A549 (cell line): ENCODE results near the gene SYNGR2.

ENCODE experiments used
- CEBPB ChIP-seq, 2 experiments: fragments of >200 bp in 1 of 2; sonication (Bioruptor Twin) in 1 of 2; formaldehyde crosslinking in 1 of 2; IDR thresholded peaks; 2 replicates each; pipeline ENCODE4 v1.6.1; 2012 to 2016
- CHD2 ChIP-seq: fragments of 150-350 bp; IDR thresholded peaks from 2 replicates; pipeline ENCODE4 v1.6.1; 2014; ENCODE audit warnings: low read length; ENCODE audit not compliant: partially characterized antibody
- CTCF ChIP-seq: fragments of >200 bp; sonication (Bioruptor Twin); formaldehyde crosslinking; IDR thresholded peaks from 3 replicates; pipeline ENCODE4 v1.5.1; 2016
- EP300 ChIP-seq, 2 experiments: fragments of >200 bp; sonication (Bioruptor Twin); formaldehyde crosslinking; IDR thresholded peaks; 2 replicates in 1 of 2; 3 replicates in 1 of 2; pipeline ENCODE4 v1.6.1; 2016 to 2017
- KDM1A ChIP-seq: fragments of 200-600 bp; sonication (generic); IDR thresholded peaks from 2 replicates; pipeline ENCODE4 v1.6.1; 2016; ENCODE audit warnings: low read depth, mild to moderate bottlenecking
- MYC ChIP-seq: IDR thresholded peaks from 2 replicates; pipeline ENCODE4 v1.6.1; 2012; ENCODE audit warnings: mild to moderate bottlenecking, inconsistent platforms, low read length, improper control_type of control experiment, borderline replicate concordance
- NR3C1 ChIP-seq: fragments of >200 bp; sonication (Bioruptor Twin); formaldehyde crosslinking; IDR thresholded peaks from 3 replicates; pipeline ENCODE4 v1.6.1; 2017
- PHF8 ChIP-seq: fragments of 200-600 bp; sonication (generic); IDR thresholded peaks from 2 replicates; pipeline ENCODE4 v1.6.1; 2016; ENCODE audit warnings: low read depth, mild to moderate bottlenecking, antibody characterized with exemption, moderate library complexity, borderline replicate concordance
- POLR2A ChIP-seq: IDR thresholded peaks from 2 replicates; pipeline ENCODE4 v1.6.1; 2012; ENCODE audit warnings: mild to moderate bottlenecking, low read length
- RAD21 ChIP-seq, 2 experiments: fragments of >200 bp in 1 of 2; sonication (Bioruptor Twin) in 1 of 2; formaldehyde crosslinking in 1 of 2; IDR thresholded peaks in 1 of 2; conservative IDR thresholded peaks in 1 of 2; 2 replicates in 1 of 2; 3 replicates in 1 of 2; pipeline ENCODE4 v1.6.1; 2012 to 2018; ENCODE audit warnings: inconsistent platforms in 1 of 2
- RCOR1 ChIP-seq: fragments of 150-350 bp; IDR thresholded peaks from 2 replicates; pipeline ENCODE4 v1.6.1; 2014; ENCODE audit warnings: antibody characterized with exemption, low read length, low read depth
- SREBF2 ChIP-seq: fragments of 450-650 bp; IDR thresholded peaks from 2 replicates; pipeline ENCODE4 v1.6.1; 2014; ENCODE audit warnings: mild to moderate bottlenecking, moderate library complexity
- ZNF302 ChIP-seq: fragments of 250-450 bp; sonication (Bioruptor Pico); IDR thresholded peaks from 2 replicates; pipeline ENCODE4 v1.9.0; 2021; ENCODE audit warnings: inconsistent platforms, mild to moderate bottlenecking, moderate library complexity

- TF ChIP-seq CTCF (no peak), CHD2 (no peak), SREBF2 (no peak), RCOR1 (no peak), EP300 (IDR thresholded peaks at IDR 0.05) (no peak), RAD21 (conservative IDR thresholded peaks at IDR 0.05 in 1 of 2, IDR thresholded peaks at IDR 0.05 in 1 of 2) (no peak), NR3C1 (no peak), POLR2A (no peak), CEBPB (IDR thresholded peaks at IDR 0.05) (no peak), KDM1A (no peak), MYC (no peak), PHF8 (no peak), ZNF302 (CRISPR knock-in tag) (no peak)
These were observed 17.8 kb downstream of the SYNGR2 start for GRCh38 chr17:78185981-78186691.
